ENCODE data around the gene NRDC.
"Not testable (repeated sequence)": the region's sequence is repeated elsewhere in the genome, so short reads cannot be mapped to it uniquely, and the experiment has no call there.

The NRDC gene

GRCh38 chr1:51842261-51842660, 36.3 kb downstream of the NRDC start:
- peak; percentile 64 for DNase-seq

GRCh38 chr1:51840743-51841461, 37.6 kb downstream of the NRDC start:
- DNase-seq = peak; percentile 20

GRCh38 chr1:51840182-51840581, 38.3 kb downstream of the NRDC start:
- no peak for DNase-seq

GRCh38 chr1:51839094-51839493, 39.4 kb downstream of the NRDC start:
- no peak for DNase-seq

GRCh38 chr1:51837243-51837642, 41.3 kb downstream of the NRDC start:
- DNase-seq = no peak

- no peak for DNase-seq
Observed at GRCh38 chr1:51833700-51834099, 44.8 kb downstream of the NRDC start.

GRCh38 chr1:51829058-51829457, 49.5 kb downstream of the NRDC start:
- no peak for DNase-seq

- no peak for DNase-seq
Observed at GRCh38 chr1:51819810-51820209, 58.7 kb downstream of the NRDC start.

GRCh38 chr1:51819021-51819420, 59.5 kb downstream of the NRDC start:
- DNase-seq = not testable (repeated sequence)

GRCh38 chr1:51818487-51818886, 60.0 kb downstream of the NRDC start:
- DNase-seq = no peak

GRCh38 chr1:51814513-51814912, 64.0 kb downstream of the NRDC start:
- DNase-seq = no peak

GRCh38 chr1:51799372-51799771, 79.2 kb downstream of the NRDC start:
- no peak for DNase-seq

- DNase-seq = no peak
Observed at GRCh38 chr1:51794868-51795267, 83.7 kb downstream of the NRDC start.

- no peak for DNase-seq
Observed at GRCh38 chr1:51794260-51794659, 84.3 kb downstream of the NRDC start.

- no peak for DNase-seq
Observed at GRCh38 chr1:51792864-51793263, 85.7 kb downstream of the NRDC start.

GRCh38 chr1:51791888-51792287, 86.6 kb downstream of the NRDC start:
- no peak for DNase-seq

- DNase-seq = no peak
Observed at GRCh38 chr1:51790385-51790784, 88.1 kb downstream of the NRDC start.

GRCh38 chr1:51789342-51789741, 89.2 kb downstream of the NRDC start:
- DNase-seq = no peak

- DNase-seq = no peak
Observed at GRCh38 chr1:51788938-51789337, 89.6 kb downstream of the NRDC start.

GRCh38 chr1:51784997-51785421, 93.5 kb downstream of the NRDC start:
- DNase-seq = no peak

GRCh38 chr1:51780927-51781326, 97.6 kb downstream of the NRDC start:
- no peak for DNase-seq

GRCh38 chr1:51776408-51776807, 102.1 kb downstream of the NRDC start:
- no peak for DNase-seq

- peak; percentile 53 for DNase-seq
Observed at GRCh38 chr1:51768971-51769588, 109.4 kb downstream of the NRDC start.

GRCh38 chr1:51761351-51761750, 117.2 kb downstream of the NRDC start:
- no peak for DNase-seq

GRCh38 chr1:51760872-51761271, 117.7 kb downstream of the NRDC start:
- no peak for DNase-seq

Data from NCI-H146 (cell line).